NCI-H1417 (cell line): Measurements from ENCODE around the gene SLC6A11.

ENCODE experiments used
- DNase-seq, 3 experiments: peaks; one replicate each; lab custom pipeline; 2025; lab: John Stamatoyannopoulos, UW

Gene SLC6A11

GRCh38 chr3:10930666-10931040 is 114.6 kb downstream of the SLC6A11 start:
- no peak for DNase-seq

- DNase-seq = no peak
These were observed 116.6 kb downstream of the SLC6A11 start for GRCh38 chr3:10932596-10932995.

- DNase-seq = no peak
These were observed 117.0 kb downstream of the SLC6A11 start for GRCh38 chr3:10933021-10933420.

GRCh38 chr3:10933470-10933804 is 117.4 kb downstream of the SLC6A11 start:
- DNase-seq = no peak

GRCh38 chr3:10933805-10934481 is 117.9 kb downstream of the SLC6A11 start:
- DNase-seq = no peak

- DNase-seq = no peak
These were observed 119.0 kb downstream of the SLC6A11 start for GRCh38 chr3:10935028-10935427.

GRCh38 chr3:10935846-10936631 is 120.0 kb downstream of the SLC6A11 start:
- DNase-seq = no peak

GRCh38 chr3:10936686-10937085 is 120.7 kb downstream of the SLC6A11 start:
- DNase-seq = no peak

- DNase-seq = no peak
These were observed 121.3 kb downstream of the SLC6A11 start for GRCh38 chr3:10937141-10937825.

- no peak for DNase-seq
These were observed 123.5 kb downstream of the SLC6A11 start for GRCh38 chr3:10939556-10939955.

- DNase-seq = no peak
These were observed 124.1 kb downstream of the SLC6A11 start for GRCh38 chr3:10940106-10940505.

GRCh38 chr3:10941972-10942371 is 125.9 kb downstream of the SLC6A11 start:
- peak in 1 of 3 experiments; percentile 0 for DNase-seq

GRCh38 chr3:10942690-10943205 is 126.7 kb downstream of the SLC6A11 start:
- DNase-seq = no peak

GRCh38 chr3:10944866-10945265 is 128.8 kb downstream of the SLC6A11 start:
- no peak for DNase-seq

- DNase-seq = peak in 2 of 3 experiments; percentile 17 to 46
These were observed 129.8 kb downstream of the SLC6A11 start for GRCh38 chr3:10945683-10946287.

- no peak for DNase-seq
These were observed 130.5 kb downstream of the SLC6A11 start for GRCh38 chr3:10946526-10946925.

GRCh38 chr3:10948326-10948725 is 132.3 kb downstream of the SLC6A11 start:
- no peak for DNase-seq

GRCh38 chr3:10949197-10949596 is 133.2 kb downstream of the SLC6A11 start:
- no peak for DNase-seq

- DNase-seq = peak in 2 of 3 experiments; percentile 4 to 11
These were observed 134.7 kb downstream of the SLC6A11 start for GRCh38 chr3:10950476-10951294.

GRCh38 chr3:10951295-10951926 is 135.4 kb downstream of the SLC6A11 start:
- DNase-seq = no peak

- DNase-seq = peak in 1 of 3 experiments; percentile 19
These were observed 136.5 kb downstream of the SLC6A11 start for GRCh38 chr3:10952525-10952924.
